Hepatocyte (in vitro differentiated cells): ENCODE data around the gene KCNQ5. TPM values are rescaled to one million over a fixed set of nuclear protein-coding genes. Genes with fewer than 3 reads are reported as not detected.

Source experiments
- DNase-seq: peaks from one replicate; pipeline ENCODE4 v3.0.0-alpha.2; 2016; ENCODE audit warnings: low spot score
- H2AFZ ChIP-seq: fragments of 200-600 bp; sonication (generic); 2 replicates; pipeline ENCODE4 v1.6.0; 2016; ENCODE audit warnings: antibody characterized with exemption, mild to moderate bottlenecking
- H3K27ac ChIP-seq: fragments of 200-600 bp; sonication (generic); 2 replicates; pipeline ENCODE4 v1.5.1; 2016; ENCODE audit warnings: mild to moderate bottlenecking
- H3K27me3 ChIP-seq: fragments of 200-600 bp; sonication (generic); 2 replicates; pipeline ENCODE4 v1.6.1; 2016
- H3K36me3 ChIP-seq: fragments of 200-600 bp; sonication (generic); replicated peaks from 2 replicates; pipeline ENCODE4 v1.5.1; 2016; ENCODE audit warnings: low read depth; ENCODE audit not compliant: insufficient read depth
- H3K4me1 ChIP-seq: fragments of 200-600 bp; sonication (generic); 2 replicates; pipeline ENCODE4 v1.5.1; 2016; ENCODE audit warnings: mild to moderate bottlenecking, moderate library complexity; ENCODE audit not compliant: insufficient read depth
- H3K4me2 ChIP-seq: fragments of 200-600 bp; sonication (generic); 2 replicates; pipeline ENCODE4 v1.6.0; 2016
- H3K4me3 ChIP-seq: fragments of 200-600 bp; sonication (generic); 2 replicates; pipeline ENCODE4 v1.5.1; 2016; ENCODE audit warnings: mild to moderate bottlenecking
- H3K79me2 ChIP-seq: fragments of 200-600 bp; sonication (generic); 2 replicates; pipeline ENCODE4 v1.6.0; 2017; ENCODE audit warnings: mild to moderate bottlenecking
- H3K9me2 ChIP-seq: fragments of 200-600 bp; sonication (generic); replicated peaks from 2 replicates; pipeline ENCODE4 v1.6.0; 2017; ENCODE audit warnings: mild to moderate bottlenecking; ENCODE audit not compliant: insufficient read depth
- H3K9me3 ChIP-seq: fragments of 200-600 bp; sonication (generic); 2 replicates; pipeline ENCODE4 v1.5.1; 2016; ENCODE audit warnings: low read depth, mild to moderate bottlenecking
- H4K20me1 ChIP-seq: fragments of 200-600 bp; sonication (generic); 2 replicates; pipeline ENCODE4 v1.6.0; 2016; ENCODE audit warnings: mild to moderate bottlenecking; ENCODE audit not compliant: insufficient read depth, poor library complexity, severe bottlenecking
- CTCF ChIP-seq: fragments of 200-600 bp; sonication (generic); IDR thresholded peaks from 2 replicates; pipeline ENCODE4 v1.5.1; 2016; ENCODE audit warnings: antibody characterized with exemption, mild to moderate bottlenecking; ENCODE audit not compliant: poor library complexity
- EZH2 ChIP-seq: fragments of 200-600 bp; sonication (generic); IDR thresholded peaks from 2 replicates; pipeline ENCODE4 v1.6.1; 2016; ENCODE audit warnings: antibody characterized with exemption, mild to moderate bottlenecking, borderline replicate concordance
- EZH2phosphoT487 ChIP-seq: fragments of 200-600 bp; sonication (generic); IDR thresholded peaks from one replicate; pipeline ENCODE4 v1.6.1; 2018; ENCODE audit warnings: antibody characterized with exemption, mild to moderate bottlenecking, low read depth, moderate library complexity; ENCODE audit not compliant: unreplicated experiment, severe bottlenecking
- WGBS: methylation state at CpG from one replicate; pipeline ENCODE4 v1.1.6; 2016; ENCODE audit warnings: low lambda C conversion rate; ENCODE audit errors: missing lambda C conversion rate; 5-methylcytosine and 5-hydroxymethylcytosine counted together
- polyA plus RNA-seq: library from polyadenylated mRNA; unstranded; fragments of >200 nt; fragmentation: Nextera tagmentation; extraction: Ambion mirVana; gene quantifications from 2 replicates; pipeline ENCODE4 v1.2.1, GENCODE V29; 2016
- total RNA-seq: library from RNA; depleted of rRNA; stranded (reverse); fragments of >200 nt; gene quantifications from 2 replicates; pipeline ENCODE4 v1.2.3, GENCODE V29; 2014

The KCNQ5 gene
- total and polyA plus RNA-seq, 2 experiments from 2014 or later = 1.6 to 2.0 TPM

DNA sequence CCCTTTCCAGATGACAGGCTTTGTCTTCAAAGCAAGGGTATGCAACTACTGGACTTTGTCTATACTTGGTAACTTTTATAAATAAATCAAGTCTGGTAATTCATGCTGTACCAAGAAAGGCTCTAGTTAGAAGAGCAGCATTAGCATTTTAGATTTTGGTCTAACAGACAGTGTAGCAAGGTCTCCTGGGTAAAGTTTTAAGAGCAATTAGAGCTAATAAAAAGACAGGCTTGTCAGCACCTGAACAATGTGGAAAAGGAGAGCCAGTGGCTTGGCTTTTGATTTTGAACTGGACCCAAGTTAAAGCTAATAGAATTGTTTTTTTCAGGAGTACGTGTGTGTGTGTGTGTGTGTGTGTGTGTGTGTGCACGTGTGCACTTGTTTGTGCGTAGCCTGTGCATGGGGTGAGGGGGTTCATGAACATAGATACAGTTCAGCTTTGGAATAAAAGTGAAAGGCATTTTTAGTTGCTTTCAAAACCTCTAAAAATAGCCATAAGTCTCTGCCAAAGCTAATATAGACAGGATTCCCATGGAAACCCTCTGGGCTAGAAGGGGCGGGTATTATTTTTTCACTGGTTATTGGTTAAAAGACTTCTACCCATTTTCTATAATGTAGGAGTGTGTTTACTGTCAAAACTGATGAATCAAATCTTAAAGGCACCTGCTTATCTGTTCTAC, 138.4 kb downstream of the KCNQ5 start:
- Histone ChIP-seq H3K9me2 (no peaks in the 10 kb centered on the region), H3K27ac (no peak overlapping the region), H3K9me3 (no peaks in the 10 kb centered on the region), H3K79me2 (no peaks in the 10 kb centered on the region), H3K4me3 (no peak overlapping the region), H3K4me2 (no peak overlapping the region), H3K4me1 (peaks cover 5% of the 10 kb centered on the region), H2AFZ (no peak overlapping the region), H4K20me1 (no peaks in the 10 kb centered on the region), H3K36me3 (no peaks in the 10 kb centered on the region), H3K27me3 (no peaks in the 10 kb centered on the region)
- 63% methylated on average over 4 of the region's 4 CpGs for whole genome bisulfite sequencing
- DNase-seq = no peak
- TF ChIP-seq EZH2 = no peak
- TF ChIP-seq EZH2phosphoT487 = no peak
- TF ChIP-seq CTCF = no peak

DNA sequence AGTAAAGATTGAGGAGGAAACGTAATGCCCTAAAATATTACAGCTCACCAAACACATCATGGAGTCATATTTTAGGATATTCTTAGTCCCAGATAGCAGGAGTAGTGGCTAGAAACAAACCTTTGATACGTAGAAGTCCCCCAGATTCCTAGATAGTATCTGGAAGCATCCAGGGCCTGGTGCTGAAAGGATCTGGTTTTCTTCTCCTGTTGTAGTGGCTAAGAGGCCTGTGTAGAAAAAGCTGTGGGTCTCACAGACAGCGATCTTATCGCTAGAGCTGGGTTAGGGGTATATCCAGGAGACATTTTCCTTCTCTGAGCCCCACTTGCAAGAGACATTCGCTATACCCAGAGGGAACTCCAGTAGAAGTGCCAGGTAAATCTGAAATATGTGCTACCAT, 139.9 kb downstream of the KCNQ5 start:
- WGBS = 42% methylated on average over 5 of the region's 5 CpGs
- Histone ChIP-seq H3K4me1 (peaks cover 5% of the 10 kb centered on the region), H3K79me2 (no peaks in the 10 kb centered on the region), H3K36me3 (no peaks in the 10 kb centered on the region), H2AFZ (no peak overlapping the region), H3K27ac (peak overlapping the region; percentile 21), H3K9me3 (no peaks in the 10 kb centered on the region), H3K4me2 (peak overlapping the region; percentile 24), H3K9me2 (no peaks in the 10 kb centered on the region), H3K4me3 (no peak overlapping the region), H4K20me1 (no peaks in the 10 kb centered on the region), H3K27me3 (no peaks in the 10 kb centered on the region)
- TF ChIP-seq EZH2 = no peak
- TF ChIP-seq CTCF = no peak
- TF ChIP-seq EZH2phosphoT487 = no peak
- no peak for DNase-seq

- 94% methylated on average over 1 of the region's 1 CpG for WGBS
- no peak overlapping the region for H3K4me2 ChIP-seq
- H3K4me1 ChIP-seq = no peaks in the 10 kb centered on the region
- H3K4me3 ChIP-seq = no peak overlapping the region
- H3K27me3 ChIP-seq = no peaks in the 10 kb centered on the region
- no peaks in the 10 kb centered on the region for H3K36me3 ChIP-seq
- no peak for TF ChIP-seq CTCF
- no peak for TF ChIP-seq EZH2phosphoT487
- no peak for TF ChIP-seq EZH2
- no peaks in the 10 kb centered on the region for H3K9me2 ChIP-seq
- H3K79me2 ChIP-seq = no peaks in the 10 kb centered on the region
- H3K9me3 ChIP-seq = no peaks in the 10 kb centered on the region
- no peak overlapping the region for H2AFZ ChIP-seq
- no peaks in the 10 kb centered on the region for H4K20me1 ChIP-seq
- DNase-seq = no peak
- H3K27ac ChIP-seq = no peak overlapping the region
Observed at GRCh38 chr6:72769459-72770125, 147.7 kb downstream of the KCNQ5 start.
